GM13976 (cell line): ENCODE data around the gene NRTN.

Experiments used
- DNase-seq: peaks from one replicate; pipeline ENCODE4 v3.0.0; 2012; ENCODE audit warnings: low spot score
- in situ Hi-C: fragments of 300-500 bp; cut with MboI; formaldehyde crosslinking; loops from one replicate; pipeline ENCODE4 v1.12.0; 2022; ENCODE audit warnings: low sequenced_read_pairs, mixed read lengths, inconsistent platforms; ENCODE audit not compliant: unreplicated experiment
- TF ChIP-seq, protein P1 (sequence below): IDR thresholded peaks from 2 replicates; pipeline ENCODE4 v1.5.1; 2012; ENCODE audit warnings: borderline replicate concordance, mild to moderate bottlenecking; ENCODE audit not compliant: insufficient read depth; ENCODE audit errors: extremely low read depth, missing control alignments, control extremely low read depth

The NRTN gene

DNA sequence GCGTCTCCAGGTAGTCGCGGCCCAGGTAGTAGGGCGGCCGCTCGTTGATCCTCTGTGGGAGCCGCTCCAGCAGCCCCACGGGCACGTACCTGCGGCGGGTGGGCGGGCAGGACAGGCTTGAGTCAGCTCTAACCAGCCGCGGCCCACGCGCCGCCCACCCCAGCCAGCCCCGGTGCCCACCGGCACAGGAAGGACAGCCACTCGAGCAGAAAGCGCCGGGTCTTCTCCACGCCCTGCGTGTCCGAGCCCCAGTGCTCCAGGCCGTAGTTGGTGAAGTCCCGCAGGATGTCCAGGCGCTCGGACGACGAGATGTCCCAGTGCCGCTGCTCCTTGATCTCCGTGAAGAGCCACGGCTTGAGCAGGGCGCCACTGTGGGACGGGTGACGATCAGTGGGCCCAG lies 19.4 kb upstream of the NRTN start:
- TF ChIP-seq, protein P1, sequence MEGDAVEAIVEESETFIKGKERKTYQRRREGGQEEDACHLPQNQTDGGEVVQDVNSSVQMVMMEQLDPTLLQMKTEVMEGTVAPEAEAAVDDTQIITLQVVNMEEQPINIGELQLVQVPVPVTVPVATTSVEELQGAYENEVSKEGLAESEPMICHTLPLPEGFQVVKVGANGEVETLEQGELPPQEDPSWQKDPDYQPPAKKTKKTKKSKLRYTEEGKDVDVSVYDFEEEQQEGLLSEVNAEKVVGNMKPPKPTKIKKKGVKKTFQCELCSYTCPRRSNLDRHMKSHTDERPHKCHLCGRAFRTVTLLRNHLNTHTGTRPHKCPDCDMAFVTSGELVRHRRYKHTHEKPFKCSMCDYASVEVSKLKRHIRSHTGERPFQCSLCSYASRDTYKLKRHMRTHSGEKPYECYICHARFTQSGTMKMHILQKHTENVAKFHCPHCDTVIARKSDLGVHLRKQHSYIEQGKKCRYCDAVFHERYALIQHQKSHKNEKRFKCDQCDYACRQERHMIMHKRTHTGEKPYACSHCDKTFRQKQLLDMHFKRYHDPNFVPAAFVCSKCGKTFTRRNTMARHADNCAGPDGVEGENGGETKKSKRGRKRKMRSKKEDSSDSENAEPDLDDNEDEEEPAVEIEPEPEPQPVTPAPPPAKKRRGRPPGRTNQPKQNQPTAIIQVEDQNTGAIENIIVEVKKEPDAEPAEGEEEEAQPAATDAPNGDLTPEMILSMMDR = no peak
- in situ Hi-C loops = no loop called here
- DNase-seq = no peak

DNA sequence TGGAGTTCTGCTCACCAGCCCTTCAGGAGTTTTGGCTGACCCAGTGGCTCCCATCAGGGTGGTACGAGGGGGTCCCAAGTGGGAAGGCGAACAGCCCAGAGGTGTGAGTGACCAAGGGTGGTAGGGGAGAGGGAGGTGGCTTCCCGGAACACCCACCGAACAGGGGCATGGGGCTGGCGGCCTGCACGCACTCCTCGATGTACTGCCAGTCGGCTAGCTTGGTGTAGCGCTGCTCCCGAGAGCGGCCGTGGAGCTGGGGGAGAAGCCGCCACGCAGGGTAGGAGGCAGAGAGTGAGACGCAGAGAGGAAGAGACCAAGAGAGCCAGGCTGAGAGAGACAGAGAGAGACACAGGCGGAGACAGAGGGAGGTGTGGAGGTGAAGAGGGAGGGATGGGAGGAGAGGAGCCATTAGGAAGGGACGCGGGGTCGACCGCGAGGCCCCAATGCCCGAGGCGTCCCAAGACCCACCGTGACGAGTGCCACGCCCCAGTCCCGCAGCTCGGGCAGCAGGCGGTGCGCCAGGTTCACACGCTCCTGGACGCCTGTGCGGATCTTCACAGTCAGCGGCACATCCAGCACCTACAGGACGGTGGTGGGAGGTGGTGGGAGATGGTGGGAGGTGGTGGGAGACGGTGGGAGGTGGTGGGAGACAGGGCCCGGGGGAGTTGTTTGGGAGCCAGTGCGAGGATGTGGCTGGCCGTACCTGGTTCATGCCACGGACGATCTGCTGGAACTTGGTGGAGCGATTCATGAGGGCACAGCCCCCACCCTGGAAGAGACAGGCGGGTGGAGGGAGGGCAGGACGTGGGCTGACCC lies 18.1 kb upstream of the NRTN start:
- no peak for DNase-seq
- TF ChIP-seq, protein P1 = no peak
- in situ Hi-C loops = no loop called here

DNA sequence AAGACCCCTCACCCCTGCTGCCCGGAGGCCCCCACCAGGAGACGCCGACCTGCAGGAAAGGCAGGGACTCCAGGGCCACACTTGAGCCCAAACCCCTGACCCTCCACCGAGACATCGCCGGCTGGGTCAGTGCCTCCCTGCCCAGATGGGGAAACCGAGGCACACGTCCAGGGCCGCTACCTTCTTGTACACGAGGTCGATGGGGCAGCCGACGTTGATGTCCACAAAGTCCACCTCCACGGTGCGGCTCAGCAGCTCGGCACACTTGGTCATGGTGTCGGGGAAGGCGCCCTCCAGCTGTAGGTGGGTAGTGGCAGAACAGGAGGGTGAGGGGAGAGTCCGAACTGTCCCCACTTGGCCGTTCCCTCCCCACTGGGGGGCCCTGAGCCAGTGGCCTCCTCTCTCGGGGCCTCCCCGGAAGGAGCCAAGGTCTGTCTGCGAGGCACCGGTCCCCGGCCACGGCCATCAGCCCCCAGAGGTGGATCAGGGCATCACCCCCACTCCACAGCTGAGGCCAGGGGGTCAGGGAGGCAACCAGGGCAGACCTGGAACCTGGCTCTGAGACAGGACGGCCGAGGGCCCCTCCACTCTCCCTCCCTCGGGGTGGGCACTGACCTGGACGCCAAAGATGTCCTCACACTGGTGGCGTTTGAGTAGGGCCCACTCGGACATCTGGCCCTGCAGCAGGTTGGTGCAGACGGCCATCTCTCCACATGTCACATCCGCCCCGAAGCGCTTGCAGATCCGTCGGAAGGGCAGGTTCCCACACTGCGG lies 17.3 kb upstream of the NRTN start:
- in situ Hi-C loops = no loop called here

DNA sequence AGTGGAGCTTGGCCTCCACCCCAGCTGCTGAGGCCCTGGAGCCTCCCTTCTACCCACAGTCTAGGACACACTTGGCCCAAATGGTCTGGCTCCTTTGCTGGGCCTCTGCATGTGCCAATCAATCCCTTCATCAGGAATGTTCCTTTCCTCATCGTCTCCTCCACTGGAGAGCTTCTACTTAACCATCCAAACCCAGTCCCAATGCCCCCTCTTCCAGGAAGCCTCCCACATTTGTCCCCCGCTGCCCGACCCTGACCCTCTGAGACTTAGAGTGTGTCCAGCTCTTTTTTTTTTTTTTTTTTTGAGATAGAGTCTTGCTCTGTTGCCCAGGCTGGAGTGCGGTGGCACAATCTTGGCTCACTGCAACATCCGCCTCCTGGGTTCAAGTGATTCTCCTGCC lies 16.4 kb upstream of the NRTN start:
- TF ChIP-seq, protein P1 = no peak
- no peak for DNase-seq
- in situ Hi-C loops = no loop called here

More for the DNA sequence above, 17.3 kb upstream of the NRTN start:
- TF ChIP-seq, protein P1 = no peak
- DNase-seq = no peak

DNA sequence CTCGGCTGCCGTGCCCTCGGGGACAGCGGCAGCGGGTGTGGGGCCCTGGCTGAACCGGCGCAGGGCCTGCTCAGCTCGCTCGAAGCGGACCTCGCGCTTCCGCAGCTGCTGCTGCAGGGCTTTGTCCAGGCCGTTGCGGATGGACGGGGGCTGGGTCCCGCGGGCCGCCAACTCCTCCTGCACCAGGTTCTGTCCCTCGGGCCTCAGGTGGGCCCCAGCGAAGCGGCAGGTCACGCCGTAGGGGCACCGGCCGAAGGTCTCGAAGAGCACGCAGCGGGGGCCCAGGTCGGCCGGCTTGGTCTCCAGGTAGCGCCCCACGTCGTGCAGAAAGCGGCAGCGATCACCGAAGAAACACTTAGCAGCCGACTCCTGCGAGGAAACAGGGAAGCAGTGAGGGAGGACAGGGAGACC lies 15.5 kb upstream of the NRTN start:
- TF ChIP-seq, protein P1 = no peak
- DNase-seq = no peak
- in situ Hi-C loops = no loop called here

DNA sequence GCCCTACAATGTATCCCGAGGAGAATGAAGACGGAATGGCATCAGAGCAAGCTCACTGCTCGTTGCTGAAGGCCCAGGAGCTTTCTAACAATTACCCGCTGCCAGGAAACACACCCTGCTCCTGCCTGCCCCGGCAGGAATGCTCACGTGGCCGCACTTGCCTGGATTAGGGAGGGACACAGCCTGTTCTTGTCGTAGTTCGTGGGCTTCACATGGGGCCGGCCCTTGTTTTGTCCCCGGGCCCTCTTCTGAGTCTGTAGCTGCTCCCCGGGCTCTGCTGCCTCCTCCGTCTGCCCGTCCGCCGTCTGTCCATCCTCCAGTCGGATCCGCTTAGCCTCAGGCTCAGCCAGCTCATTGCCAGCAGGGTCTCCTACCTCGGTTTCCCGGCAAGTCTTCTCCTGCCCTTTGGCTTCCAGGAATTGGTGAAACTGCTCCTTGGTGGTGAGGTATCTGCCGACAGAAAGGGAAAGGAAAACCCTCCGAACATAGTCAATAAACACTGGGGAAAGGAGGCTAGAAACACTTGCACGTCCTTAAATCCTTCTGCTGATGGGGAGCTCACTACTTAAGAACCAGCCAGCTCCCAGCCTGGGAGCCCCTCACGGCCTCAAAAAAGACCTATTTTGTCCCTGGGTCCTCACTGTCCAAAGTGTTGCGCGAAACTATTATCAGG lies 14.8 kb upstream of the NRTN start:
- in situ Hi-C loops = no loop called here
- no peak for DNase-seq
- TF ChIP-seq, protein P1 = no peak
